ENCODE measurements around the gene TRMT2A. TPM values are rescaled to one million over a fixed set of nuclear protein-coding genes. Genes with fewer than 3 reads are reported as not detected.

Gene TRMT2A
- total RNA-seq, 1 experiment from 2014 or later = 66.7 TPM

GRCh38 chr22:20138417-20138738 lies 21.4 kb upstream of the TRMT2A start:
- no peaks in the 10 kb centered on the region for H3K9me3 ChIP-seq (ENCODE audit: control insufficient read depth, insufficient read depth, low read depth, low read length)
- H3K4me1 ChIP-seq (ENCODE audit: control insufficient read depth, insufficient read depth, low read length) = no peaks in the 10 kb centered on the region
- no peaks in the 10 kb centered on the region for H3K27me3 ChIP-seq (ENCODE audit: control insufficient read depth, insufficient read depth, low read length)
- H3K27ac ChIP-seq (ENCODE audit: low read length) = no peak overlapping the region
- H3K36me3 ChIP-seq (ENCODE audit: control insufficient read depth, insufficient read depth, low read length) = no peaks in the 10 kb centered on the region
- no peak overlapping the region for H3K4me3 ChIP-seq (ENCODE audit: low read depth in 2 of 2, low read length in 2 of 2)
- ChIA-PET CTCF (no interaction called here), POLR2A (no interaction called here)
- TF ChIP-seq SIN3A (IDR thresholded peaks at IDR 0.05; ENCODE audit: borderline replicate concordance, insufficient read depth, low read depth, low read length) (no peak), POLR2AphosphoS5 (IDR thresholded peaks at IDR 0.05; ENCODE audit: low read depth, low read length) (no peak), CTCF (IDR thresholded peaks at IDR 0.05) (no peak), TCF7L2 (IDR thresholded peaks at IDR 0.05; ENCODE audit: low read depth, low read length) (no peak), REST (IDR thresholded peaks at IDR 0.05; ENCODE audit: insufficient read depth in 1 of 2, low read depth in 2 of 2, low read length in 1 of 2) (no peak)
- no TSS peak for BruUV-seq (replicated peaks)
- in situ Hi-C loops (cut with HindIII; ENCODE audit: low pct_unique_long_range_greater_than_20kb, low sequenced_read_pairs) = no loop called here
- DNase-seq (ENCODE audit: low read depth, low spot score) = no peak
- intact Hi-C loops (cut with micrococcal nuclease; ENCODE audit: unreplicated experiment) = no loop called here
- ATAC-seq = no peak

- no peaks in the 10 kb centered on the region for H3K4me1 ChIP-seq (ENCODE audit: control insufficient read depth, insufficient read depth, low read length)
- DNase-seq (ENCODE audit: low read depth, low spot score) = no peak
- H3K9me3 ChIP-seq (ENCODE audit: control insufficient read depth, insufficient read depth, low read depth, low read length) = no peaks in the 10 kb centered on the region
- no TSS peak for BruUV-seq (replicated peaks)
- ATAC-seq = no peak
- no peak overlapping the region for H3K27ac ChIP-seq (ENCODE audit: low read length)
- H3K4me3 ChIP-seq (ENCODE audit: low read depth in 2 of 2, low read length in 2 of 2) = no peak overlapping the region
- no peaks in the 10 kb centered on the region for H3K36me3 ChIP-seq (ENCODE audit: control insufficient read depth, insufficient read depth, low read length)
- ChIA-PET POLR2A (no interaction called here), CTCF (no interaction called here)
- in situ Hi-C loops (cut with HindIII; ENCODE audit: low pct_unique_long_range_greater_than_20kb, low sequenced_read_pairs) = no loop called here
- intact Hi-C loops (cut with micrococcal nuclease; ENCODE audit: unreplicated experiment) = no loop called here
- TF ChIP-seq REST (IDR thresholded peaks at IDR 0.05; ENCODE audit: insufficient read depth in 1 of 2, low read depth in 2 of 2, low read length in 1 of 2) = no peak
- no peak for TF ChIP-seq CTCF (IDR thresholded peaks at IDR 0.05)
- TF ChIP-seq SIN3A (IDR thresholded peaks at IDR 0.05; ENCODE audit: borderline replicate concordance, insufficient read depth, low read depth, low read length) = no peak
- TF ChIP-seq POLR2AphosphoS5 (IDR thresholded peaks at IDR 0.05; ENCODE audit: low read depth, low read length) = no peak
- no peak for TF ChIP-seq TCF7L2 (IDR thresholded peaks at IDR 0.05; ENCODE audit: low read depth, low read length)
- H3K27me3 ChIP-seq (ENCODE audit: control insufficient read depth, insufficient read depth, low read length) = no peaks in the 10 kb centered on the region
Measured at GRCh38 chr22:20137671-20138416, 20.8 kb upstream of the TRMT2A start.

All from Panc1 (cell line).